Prostate gland (tissue), 2 donors: ENCODE measurements around the gene GAMT. TPM values are rescaled to one million over a fixed set of nuclear protein-coding genes. Genes with fewer than 3 reads are reported as not detected.

Experiments
- DNase-seq: peaks from one replicate; pipeline ENCODE4 v3.0.0-alpha.2; 2019; ENCODE audit warnings: low spot score
- H3K27ac ChIP-seq, 2 donors: fragments of 200-600 bp; sonication (generic); 2 replicates each; pipeline ENCODE4 v1.5.1; 2017 to 2019
- H3K27me3 ChIP-seq: fragments of 200-600 bp; sonication (generic); replicated peaks from 2 replicates; pipeline ENCODE4 v1.5.1; 2019; ENCODE audit not compliant: insufficient read depth
- H3K36me3 ChIP-seq, 2 donors: fragments of 200-600 bp; sonication (generic); 1 replicate in 1 of 2; 2 replicates in 1 of 2; pipeline versions ENCODE4 v1.5.1 to v1.8.1; 2017 to 2019
- H3K4me1 ChIP-seq: fragments of 200-600 bp; sonication (generic); replicated peaks from 2 replicates; pipeline ENCODE4 v1.5.1; 2019
- H3K4me3 ChIP-seq, 2 donors: fragments of 200-600 bp; sonication (generic); 2 replicates each; pipeline ENCODE4 v1.5.1; 2017 to 2019
- H3K9me3 ChIP-seq: fragments of 200-600 bp; sonication (generic); 2 replicates; pipeline ENCODE4 v1.5.1; 2017
- POLR2A ChIP-seq: fragments of 450-650 bp; IDR thresholded peaks from one replicate; pipeline ENCODE4 v1.6.1; 2016; ENCODE audit warnings: antibody characterized with exemption, mild to moderate bottlenecking
- POLR2AphosphoS5 ChIP-seq: sonication (generic); formaldehyde crosslinking; IDR thresholded peaks from one replicate; pipeline ENCODE4 v1.6.1; 2017; ENCODE audit warnings: antibody characterized with exemption
- WGBS: methylation state at CpG from one replicate; pipeline ENCODE4 v1.1.5; 2018; 5-methylcytosine and 5-hydroxymethylcytosine counted together
- intact Hi-C: fragments of 100-400 bp; cut with DNase I; formaldehyde crosslinking; loops from one replicate; pipeline ENCODE4 v1.14.2; 2022
- total RNA-seq, 2 donors: library from RNA; depleted of rRNA; stranded (reverse); fragments of >200 nt; gene quantifications; one replicate each; pipeline ENCODE4 v1.1.0, GENCODE V29; 2016
- TF ChIP-seq, protein P1 (sequence below), 4 experiments: fragments of 200-600 bp in 2 of 4; fragments of 450-650 bp in 2 of 4; sonication (generic) in 2 of 4; IDR thresholded peaks; 1 replicate in 3 of 4; 2 replicates in 1 of 4; pipeline ENCODE4 v1.5.1; 2016 to 2019; ENCODE audit warnings: antibody characterized with exemption in 4 of 4, mild to moderate bottlenecking in 2 of 4, moderate library complexity in 2 of 4

The GAMT gene
- total RNA-seq, 2 donors from 2014 or later, result 100 to 183 TPM

GRCh38 chr19:1364070-1364704, 37.2 kb downstream of the GAMT start:
- Histone ChIP-seq H3K36me3 (no peaks in the 10 kb centered on the region), H3K4me1 (peaks cover 11% of the 10 kb centered on the region), H3K9me3 (no peaks in the 10 kb centered on the region), H3K27me3 (no peaks in the 10 kb centered on the region), H3K27ac (no peak overlapping the region), H3K4me3 (no peak overlapping the region)
- no peak for DNase-seq
- intact Hi-C loops, result no loop called here
- WGBS, result 80% methylated on average over 15 of the region's 15 CpGs
- TF ChIP-seq, protein P1, sequence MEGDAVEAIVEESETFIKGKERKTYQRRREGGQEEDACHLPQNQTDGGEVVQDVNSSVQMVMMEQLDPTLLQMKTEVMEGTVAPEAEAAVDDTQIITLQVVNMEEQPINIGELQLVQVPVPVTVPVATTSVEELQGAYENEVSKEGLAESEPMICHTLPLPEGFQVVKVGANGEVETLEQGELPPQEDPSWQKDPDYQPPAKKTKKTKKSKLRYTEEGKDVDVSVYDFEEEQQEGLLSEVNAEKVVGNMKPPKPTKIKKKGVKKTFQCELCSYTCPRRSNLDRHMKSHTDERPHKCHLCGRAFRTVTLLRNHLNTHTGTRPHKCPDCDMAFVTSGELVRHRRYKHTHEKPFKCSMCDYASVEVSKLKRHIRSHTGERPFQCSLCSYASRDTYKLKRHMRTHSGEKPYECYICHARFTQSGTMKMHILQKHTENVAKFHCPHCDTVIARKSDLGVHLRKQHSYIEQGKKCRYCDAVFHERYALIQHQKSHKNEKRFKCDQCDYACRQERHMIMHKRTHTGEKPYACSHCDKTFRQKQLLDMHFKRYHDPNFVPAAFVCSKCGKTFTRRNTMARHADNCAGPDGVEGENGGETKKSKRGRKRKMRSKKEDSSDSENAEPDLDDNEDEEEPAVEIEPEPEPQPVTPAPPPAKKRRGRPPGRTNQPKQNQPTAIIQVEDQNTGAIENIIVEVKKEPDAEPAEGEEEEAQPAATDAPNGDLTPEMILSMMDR (IDR thresholded peaks at IDR 0.05), result no peak
- no peak for TF ChIP-seq POLR2A

- TF ChIP-seq POLR2AphosphoS5, result no peak
- no peak for TF ChIP-seq POLR2A
- TF ChIP-seq, protein P1 (IDR thresholded peaks at IDR 0.05), result no peak
- no peak overlapping the region for H3K27ac ChIP-seq
- no peaks in the 10 kb centered on the region for H3K9me3 ChIP-seq
- 79% methylated on average over 10 of the region's 10 CpGs for WGBS
- peaks cover 11% of the 10 kb centered on the region for H3K4me1 ChIP-seq
- no peaks in the 10 kb centered on the region for H3K27me3 ChIP-seq
- no peak for DNase-seq
- intact Hi-C loops, result no loop called here
- H3K36me3 ChIP-seq, result no peaks in the 10 kb centered on the region
- no peak overlapping the region for H3K4me3 ChIP-seq
These were observed 37.7 kb downstream of the GAMT start for GRCh38 chr19:1363599-1363998.

GRCh38 chr19:1362387-1363257, 38.7 kb downstream of the GAMT start:
- H3K27ac ChIP-seq, result no peak overlapping the region
- no peak overlapping the region for H3K4me3 ChIP-seq
- 90% methylated on average over 42 of the region's 42 CpGs for WGBS
- intact Hi-C loops, result no loop called here
- peaks cover 11% of the 10 kb centered on the region for H3K4me1 ChIP-seq
- DNase-seq, result no peak
- H3K36me3 ChIP-seq, result no peaks in the 10 kb centered on the region
- H3K27me3 ChIP-seq, result no peaks in the 10 kb centered on the region
- TF ChIP-seq, protein P1 (IDR thresholded peaks at IDR 0.05), result no peak
- TF ChIP-seq POLR2A (no peak), POLR2AphosphoS5 (no peak)
- H3K9me3 ChIP-seq, result no peaks in the 10 kb centered on the region

GRCh38 chr19:1361601-1362386, 39.5 kb downstream of the GAMT start:
- Histone ChIP-seq H3K9me3 (no peaks in the 10 kb centered on the region), H3K4me3 (no peak overlapping the region), H3K27me3 (no peaks in the 10 kb centered on the region), H3K27ac (peak overlapping the region in 1 of 2 donors; percentile 33), H3K4me1 (peaks cover 11% of the 10 kb centered on the region), H3K36me3 (no peaks in the 10 kb centered on the region)
- intact Hi-C loops, result no loop called here
- TF ChIP-seq, protein P1 (IDR thresholded peaks at IDR 0.05), result no peak
- 71% methylated on average over 30 of the region's 30 CpGs for WGBS
- no peak for DNase-seq
